HG02623 (cell line): ENCODE measurements around the gene ZBTB38.

ENCODE experiments used
- ATAC-seq: cut with Tn5 transposase; IDR thresholded peaks from one replicate; pipeline ENCODE4 v1.9.1; 2021; ENCODE audit warnings: moderate library complexity; ENCODE audit not compliant: unreplicated experiment

Gene ZBTB38

GRCh38 chr3:141384575-141384974 is 16.3 kb downstream of the ZBTB38 start:
- no peak for ATAC-seq

GRCh38 chr3:141385406-141386125 is 17.3 kb downstream of the ZBTB38 start:
- ATAC-seq = no peak

- no peak for ATAC-seq
Measured at GRCh38 chr3:141386126-141386488, 17.8 kb downstream of the ZBTB38 start.

- ATAC-seq = no peak
Measured at GRCh38 chr3:141386611-141387111, 18.4 kb downstream of the ZBTB38 start.

- no peak for ATAC-seq
Measured at GRCh38 chr3:141387516-141387915, 19.2 kb downstream of the ZBTB38 start.

- no peak for ATAC-seq
Measured at GRCh38 chr3:141388395-141388794, 20.1 kb downstream of the ZBTB38 start.

GRCh38 chr3:141388823-141389621 is 20.7 kb downstream of the ZBTB38 start:
- ATAC-seq = peak; percentile 34

- no peak for ATAC-seq
Measured at GRCh38 chr3:141389703-141390102, 21.4 kb downstream of the ZBTB38 start.

- ATAC-seq = no peak
Measured at GRCh38 chr3:141390747-141391146, 22.4 kb downstream of the ZBTB38 start.

- no peak for ATAC-seq
Measured at GRCh38 chr3:141391298-141391990, 23.1 kb downstream of the ZBTB38 start.

GRCh38 chr3:141391991-141392316 is 23.6 kb downstream of the ZBTB38 start:
- no peak for ATAC-seq

GRCh38 chr3:141392416-141392815 is 24.1 kb downstream of the ZBTB38 start:
- ATAC-seq = no peak

GRCh38 chr3:141392897-141393734 is 24.8 kb downstream of the ZBTB38 start:
- ATAC-seq = no peak

GRCh38 chr3:141393735-141394076 is 25.4 kb downstream of the ZBTB38 start:
- no peak for ATAC-seq

GRCh38 chr3:141394560-141394959 is 26.3 kb downstream of the ZBTB38 start:
- ATAC-seq = no peak

GRCh38 chr3:141395005-141395589 is 26.8 kb downstream of the ZBTB38 start:
- ATAC-seq = no peak

GRCh38 chr3:141397996-141398395 is 29.7 kb downstream of the ZBTB38 start:
- ATAC-seq = no peak

- no peak for ATAC-seq
Measured at GRCh38 chr3:141399200-141399599, 30.9 kb downstream of the ZBTB38 start.

GRCh38 chr3:141400073-141400971 is 32.0 kb downstream of the ZBTB38 start:
- no peak for ATAC-seq

- ATAC-seq = no peak
Measured at GRCh38 chr3:141401095-141401494, 32.8 kb downstream of the ZBTB38 start.
